RWPE2 (cell line): Measurements from ENCODE around the gene PIWIL4.

Experiments
- ATAC-seq: fragments of 200-7000 bp; cut with Tn5 transposase; 3 replicates; pipeline ENCODE4 v1.9.1; 2021; ENCODE audit warnings: low read depth
- DNase-seq: peaks from one replicate; pipeline ENCODE4 v3.0.0-alpha.2; 2020; ENCODE audit warnings: low spot score
- H3K27ac ChIP-seq: fragments of 450-650 bp; 2 replicates; pipeline ENCODE4 v1.5.1; 2017; ENCODE audit warnings: mild to moderate bottlenecking; ENCODE audit not compliant: poor library complexity, severe bottlenecking
- H3K27me3 ChIP-seq: fragments of 250-450 bp; sonication (Bioruptor Pico); 2 replicates; pipeline ENCODE4 v1.5.1; 2021; ENCODE audit warnings: mild to moderate bottlenecking, moderate library complexity; ENCODE audit not compliant: insufficient read depth, poor library complexity, severe bottlenecking
- H3K36me3 ChIP-seq: fragments of 250-450 bp; sonication (Bioruptor Pico); 2 replicates; pipeline ENCODE4 v1.5.1; 2020; ENCODE audit warnings: low read depth, mild to moderate bottlenecking, moderate library complexity
- H3K4me1 ChIP-seq: fragments of 250-450 bp; sonication (Bioruptor Pico); 2 replicates; pipeline ENCODE4 v1.5.1; 2021; ENCODE audit warnings: mild to moderate bottlenecking, moderate library complexity; ENCODE audit not compliant: insufficient read depth, poor library complexity, severe bottlenecking
- H3K4me3 ChIP-seq: fragments of 250-450 bp; sonication (Bioruptor Pico); 2 replicates; pipeline ENCODE4 v1.5.1; 2021; ENCODE audit warnings: mild to moderate bottlenecking, moderate library complexity; ENCODE audit not compliant: severe bottlenecking
- H3K9me3 ChIP-seq: fragments of 250-450 bp; sonication (Bioruptor Pico); 2 replicates; pipeline ENCODE4 v1.5.1; 2021; ENCODE audit warnings: mild to moderate bottlenecking, moderate library complexity; ENCODE audit not compliant: severe bottlenecking
- TF ChIP-seq, protein P1 (sequence below): fragments of 450-650 bp; IDR thresholded peaks from one replicate; pipeline ENCODE4 v1.5.1; 2017; ENCODE audit warnings: mild to moderate bottlenecking, moderate library complexity; ENCODE audit not compliant: poor library complexity, severe bottlenecking

Gene PIWIL4

DNA sequence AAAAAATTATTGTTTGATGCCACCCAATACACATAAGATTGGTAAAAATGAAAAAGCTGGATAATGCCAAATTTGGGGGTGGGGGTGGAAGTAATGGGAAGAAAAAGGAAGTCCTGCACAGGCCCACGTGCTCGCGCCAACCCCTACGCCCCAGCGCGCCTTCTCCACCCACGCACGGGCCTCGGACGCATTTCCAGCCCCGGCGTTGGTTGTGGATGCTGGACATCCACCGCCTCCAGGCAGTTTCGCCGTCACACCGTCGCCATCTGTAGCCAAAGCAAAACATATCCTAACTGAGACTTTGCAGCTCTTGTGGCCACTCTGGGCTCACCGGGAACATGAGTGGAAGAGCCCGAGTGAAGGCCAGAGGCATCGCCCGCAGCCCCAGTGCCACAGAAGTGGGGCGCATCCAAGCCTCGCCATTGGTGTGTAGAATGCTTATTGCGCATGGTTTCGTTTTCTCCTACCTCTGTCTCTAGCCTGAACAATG is at the start of gene PIWIL4:
Gene PIWIL4 (plus strand): TSS at position 188 of the 490 bp plus-strand sequence. CDS start 151 bp downstream, at position 339.
- H3K36me3 ChIP-seq, result no peaks in the 10 kb centered on the region
- no peak within 1 kb of the TSS for H3K4me3 ChIP-seq
- no peak within 1 kb of the TSS for H3K27ac ChIP-seq
- H3K9me3 ChIP-seq, result no peaks in the 10 kb centered on the region
- H3K27me3 ChIP-seq, result no peaks in the 10 kb centered on the region
- DNase-seq, result no peak
- TF ChIP-seq, protein P1, sequence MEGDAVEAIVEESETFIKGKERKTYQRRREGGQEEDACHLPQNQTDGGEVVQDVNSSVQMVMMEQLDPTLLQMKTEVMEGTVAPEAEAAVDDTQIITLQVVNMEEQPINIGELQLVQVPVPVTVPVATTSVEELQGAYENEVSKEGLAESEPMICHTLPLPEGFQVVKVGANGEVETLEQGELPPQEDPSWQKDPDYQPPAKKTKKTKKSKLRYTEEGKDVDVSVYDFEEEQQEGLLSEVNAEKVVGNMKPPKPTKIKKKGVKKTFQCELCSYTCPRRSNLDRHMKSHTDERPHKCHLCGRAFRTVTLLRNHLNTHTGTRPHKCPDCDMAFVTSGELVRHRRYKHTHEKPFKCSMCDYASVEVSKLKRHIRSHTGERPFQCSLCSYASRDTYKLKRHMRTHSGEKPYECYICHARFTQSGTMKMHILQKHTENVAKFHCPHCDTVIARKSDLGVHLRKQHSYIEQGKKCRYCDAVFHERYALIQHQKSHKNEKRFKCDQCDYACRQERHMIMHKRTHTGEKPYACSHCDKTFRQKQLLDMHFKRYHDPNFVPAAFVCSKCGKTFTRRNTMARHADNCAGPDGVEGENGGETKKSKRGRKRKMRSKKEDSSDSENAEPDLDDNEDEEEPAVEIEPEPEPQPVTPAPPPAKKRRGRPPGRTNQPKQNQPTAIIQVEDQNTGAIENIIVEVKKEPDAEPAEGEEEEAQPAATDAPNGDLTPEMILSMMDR, result no peak
- no peak for ATAC-seq
- H3K4me1 ChIP-seq, result no peaks in the 10 kb centered on the region

DNA sequence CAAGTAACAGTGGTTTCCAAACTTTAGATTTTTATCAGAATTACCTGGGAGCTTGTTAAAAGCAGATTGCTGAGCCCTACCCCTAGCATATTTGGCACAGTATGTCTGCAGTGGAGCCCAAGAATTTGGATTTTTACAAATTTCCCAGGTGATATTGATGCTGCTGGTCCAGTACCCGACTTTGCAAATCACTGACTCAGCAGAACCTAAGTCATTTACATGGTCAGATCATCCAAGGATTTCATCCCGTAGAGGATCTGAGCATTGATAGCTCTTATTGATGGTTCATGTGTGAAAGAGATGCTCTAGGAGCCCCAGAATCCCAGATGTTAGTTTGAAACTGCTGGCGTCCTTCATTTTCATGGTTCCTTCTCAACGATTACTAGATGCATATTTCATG is 48.9 kb upstream of the PIWIL4 start:
- Histone ChIP-seq H3K36me3 (no peaks in the 10 kb centered on the region), H3K27ac (no peak overlapping the region), H3K9me3 (no peaks in the 10 kb centered on the region), H3K4me3 (no peak overlapping the region), H3K27me3 (no peaks in the 10 kb centered on the region), H3K4me1 (peaks cover 3% of the 10 kb centered on the region)
- no peak for DNase-seq
- TF ChIP-seq, protein P1, result no peak
- ATAC-seq, result no peak

DNA sequence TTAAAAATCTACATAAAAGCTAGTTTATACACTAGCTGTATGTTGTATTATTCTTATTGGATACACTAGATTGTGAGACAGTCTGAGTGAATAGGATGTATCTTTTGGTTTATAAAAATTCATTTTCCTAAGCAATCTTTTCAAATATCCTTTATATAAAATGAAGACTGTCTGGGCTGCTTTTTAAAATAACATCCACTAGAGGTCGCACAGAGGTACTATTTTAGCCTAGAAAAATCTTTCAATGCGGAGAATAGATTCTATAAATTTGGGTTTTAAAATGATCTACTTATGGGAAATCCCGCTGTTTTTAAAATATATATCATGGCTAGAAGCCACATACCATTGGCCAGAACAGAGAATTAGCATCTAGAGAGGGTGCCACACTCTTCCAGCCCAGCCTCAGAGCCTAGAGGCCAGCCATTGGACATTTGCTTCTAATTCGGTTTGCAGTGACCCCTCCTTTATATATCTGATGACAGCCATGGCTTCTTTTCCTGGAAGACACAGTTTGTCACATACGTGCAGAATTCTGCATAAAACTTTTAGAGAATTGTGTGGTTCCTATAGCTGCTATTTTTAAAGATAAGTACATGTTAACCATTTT is 47.6 kb upstream of the PIWIL4 start:
- no peak overlapping the region for H3K27ac ChIP-seq
- H3K36me3 ChIP-seq, result no peaks in the 10 kb centered on the region
- H3K4me3 ChIP-seq, result no peak overlapping the region
- no peaks in the 10 kb centered on the region for H3K9me3 ChIP-seq
- no peaks in the 10 kb centered on the region for H3K4me1 ChIP-seq
- no peak for DNase-seq
- H3K27me3 ChIP-seq, result no peaks in the 10 kb centered on the region
- TF ChIP-seq, protein P1, result peak; percentile 92
- ATAC-seq, result no peak; the same call in 2 of the 3 replicates

DNA sequence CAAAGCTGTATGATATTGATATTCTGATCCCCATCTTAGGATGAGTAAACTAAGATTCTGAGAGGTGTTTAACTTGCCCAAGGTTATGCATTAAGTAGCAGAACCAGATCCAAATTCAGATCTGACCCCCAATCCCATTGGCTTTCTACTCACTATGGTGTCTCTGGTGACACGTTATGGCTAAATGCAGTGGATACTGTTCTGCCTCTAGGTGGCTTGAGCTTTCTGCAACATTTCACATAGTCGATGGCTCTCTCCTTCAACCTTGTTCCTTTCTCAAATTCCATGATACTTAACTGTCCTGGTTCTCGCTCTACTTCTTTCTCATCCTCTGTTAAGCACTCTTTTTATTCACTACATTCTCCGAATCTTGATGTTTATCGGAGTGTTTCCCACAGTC is 45.5 kb upstream of the PIWIL4 start:
- H3K27me3 ChIP-seq, result no peaks in the 10 kb centered on the region
- no peak overlapping the region for H3K4me3 ChIP-seq
- H3K4me1 ChIP-seq, result no peaks in the 10 kb centered on the region
- TF ChIP-seq, protein P1, result peak; percentile 26
- ATAC-seq, result no peak
- H3K36me3 ChIP-seq, result no peaks in the 10 kb centered on the region
- no peaks in the 10 kb centered on the region for H3K9me3 ChIP-seq
- no peak for DNase-seq
- no peak overlapping the region for H3K27ac ChIP-seq

DNA sequence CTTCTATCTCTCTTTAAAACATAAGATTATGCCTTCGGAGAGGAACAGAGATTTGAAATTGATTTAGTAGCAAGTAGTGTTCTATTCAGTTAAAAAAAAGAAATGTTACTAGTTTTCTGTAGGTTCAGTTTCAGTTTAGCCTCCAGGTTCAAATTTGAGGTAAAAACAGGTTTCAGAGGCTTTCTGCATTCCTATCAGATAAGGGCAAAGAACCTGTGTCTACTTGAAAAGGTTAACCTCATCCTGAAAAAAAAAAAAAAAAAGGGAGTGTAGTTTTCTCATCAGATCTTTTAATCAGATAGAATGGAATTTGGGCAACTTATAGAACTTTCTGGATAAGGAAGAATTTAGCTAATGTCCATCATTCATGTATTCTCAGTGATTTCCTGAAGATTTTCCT is 42.8 kb upstream of the PIWIL4 start:
- no peaks in the 10 kb centered on the region for H3K9me3 ChIP-seq
- ATAC-seq, result no peak

More for the DNA sequence above, 42.8 kb upstream of the PIWIL4 start:
- H3K27me3 ChIP-seq, result no peaks in the 10 kb centered on the region
- TF ChIP-seq, protein P1, result no peak
- H3K4me3 ChIP-seq, result no peak overlapping the region
- DNase-seq, result no peak
- no peak overlapping the region for H3K27ac ChIP-seq
- no peaks in the 10 kb centered on the region for H3K4me1 ChIP-seq
- H3K36me3 ChIP-seq, result no peaks in the 10 kb centered on the region
